Uterus (tissue), 2 donors: ENCODE measurements around the gene RASA3.

Source experiments
- CTCF ChIP-seq, 4 experiments: fragments of 200-600 bp in 2 of 4; fragments of 450-650 bp in 2 of 4; sonication (generic) in 2 of 4; IDR thresholded peaks; one replicate each; pipeline ENCODE4 v1.5.1; 2016 to 2019; ENCODE audit warnings: antibody characterized with exemption in 4 of 4, mild to moderate bottlenecking in 2 of 4, moderate library complexity in 1 of 4
- POLR2A ChIP-seq, 2 donors: fragments of 450-650 bp; IDR thresholded peaks; one replicate each; pipeline ENCODE4 v1.6.1; 2016; ENCODE audit warnings: antibody characterized with exemption in 2 of 2, mild to moderate bottlenecking in 1 of 2, moderate library complexity in 1 of 2

- TF ChIP-seq CTCF (IDR thresholded peaks at IDR 0.05), result no peak
- TF ChIP-seq POLR2A (IDR thresholded peaks at IDR 0.05), result no peak
Observed at GRCh38 chr13:114092468-114092867, 40.0 kb downstream of the RASA3 start.
